Nephron progenitor cell (in vitro differentiated cells): ENCODE results near the gene ACSS3.

Experiments
- DNase-seq: peaks from one replicate; pipeline ENCODE4 v3.0.0; 2021
- H3K27ac Mint-ChIP-seq: 2 replicates; pipeline ENCODE4 v1.8.0; 2021; ENCODE audit warnings: mild to moderate bottlenecking, moderate library complexity, mixed read lengths
- H3K27me3 Mint-ChIP-seq: 2 replicates; pipeline ENCODE4 v1.8.0; 2021; ENCODE audit warnings: mild to moderate bottlenecking, low read depth, mixed read lengths; ENCODE audit not compliant: poor library complexity
- H3K36me3 Mint-ChIP-seq: 2 replicates; pipeline ENCODE4 v1.8.0; 2021; ENCODE audit warnings: low read depth, mixed read lengths
- H3K4me1 Mint-ChIP-seq: 2 replicates; pipeline ENCODE4 v1.8.0; 2021; ENCODE audit warnings: mixed read lengths
- H3K4me3 Mint-ChIP-seq: 2 replicates; pipeline ENCODE4 v1.8.0; 2021; ENCODE audit warnings: mild to moderate bottlenecking, moderate library complexity, mixed read lengths
- H3K9me3 Mint-ChIP-seq: 2 replicates; pipeline ENCODE4 v1.8.0; 2021; ENCODE audit warnings: mild to moderate bottlenecking, moderate library complexity, mixed read lengths
- TF ChIP-seq, protein P1 (sequence below): fragments of 200-600 bp; sonication (generic); IDR thresholded peaks from 2 replicates; pipeline ENCODE4 v1.5.0; 2021; ENCODE audit warnings: antibody characterized with exemption

The ACSS3 gene

DNA sequence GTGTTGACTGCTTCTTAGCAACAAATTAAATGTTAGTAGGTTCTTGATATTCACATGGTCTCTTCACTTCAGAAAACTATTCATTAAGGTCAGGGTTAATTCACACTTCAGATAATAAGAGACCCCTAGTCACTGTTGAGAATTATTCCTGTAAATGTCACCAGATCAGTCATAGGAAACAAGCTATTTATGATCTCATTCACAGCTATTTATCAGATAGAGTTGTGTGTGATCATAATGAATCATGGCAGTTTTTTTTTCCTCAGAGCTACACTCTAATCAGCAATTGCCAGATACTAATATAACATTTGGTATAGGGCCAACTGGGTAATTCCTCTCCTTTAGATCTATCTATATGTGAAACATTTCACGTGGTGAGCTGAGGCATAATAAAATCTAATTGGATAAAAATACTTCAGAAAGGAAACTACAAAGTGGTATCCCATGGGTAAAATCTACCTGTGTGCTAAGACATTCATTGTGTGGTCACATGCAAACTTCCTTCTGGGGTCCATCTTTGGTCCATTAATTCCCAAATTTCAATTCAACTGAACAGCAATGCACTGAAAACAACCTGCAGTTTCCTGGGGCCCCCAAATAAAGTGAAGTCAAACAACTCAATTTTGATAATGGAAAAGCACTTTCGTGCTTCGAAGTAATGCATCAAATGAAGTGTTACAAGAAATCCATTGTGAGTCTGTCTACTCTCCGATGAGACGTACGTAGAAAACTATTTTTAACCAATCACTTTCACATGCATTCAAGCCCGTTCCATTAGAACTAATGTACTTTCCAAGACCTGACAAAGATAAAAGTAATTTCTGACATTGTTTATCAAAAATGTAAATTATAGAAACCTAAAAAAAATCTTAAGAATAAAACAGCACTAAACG, 197.0 kb downstream of the ACSS3 start:
- H3K27ac Mint-ChIP-seq = no peak overlapping the region
- no peaks in the 10 kb centered on the region for H3K9me3 Mint-ChIP-seq

DNA sequence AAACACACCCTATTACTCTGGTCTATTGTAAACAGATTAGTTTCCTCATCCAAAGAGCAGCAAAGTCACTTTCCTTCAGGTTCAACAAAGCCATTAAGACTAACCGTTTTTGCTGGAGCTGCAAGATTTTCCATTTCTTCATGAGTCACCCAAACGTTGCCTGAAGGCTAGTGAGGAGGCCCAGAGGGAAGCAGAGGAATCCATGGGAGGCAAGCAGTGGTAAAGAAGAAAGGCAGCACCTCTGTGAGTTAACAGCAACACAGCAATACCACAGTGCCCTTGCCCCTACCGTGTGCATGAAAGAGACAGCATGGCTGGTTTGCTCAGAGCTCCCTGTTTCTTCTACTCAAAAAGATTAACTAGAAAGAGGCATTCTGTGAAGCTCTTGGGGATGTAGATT, 206.3 kb downstream of the ACSS3 start:
- no peak for DNase-seq
- H3K4me3 Mint-ChIP-seq = no peak overlapping the region
- H3K4me1 Mint-ChIP-seq = no peaks in the 10 kb centered on the region
- no peaks in the 10 kb centered on the region for H3K9me3 Mint-ChIP-seq
- no peak overlapping the region for H3K27ac Mint-ChIP-seq
- no peaks in the 10 kb centered on the region for H3K27me3 Mint-ChIP-seq
- TF ChIP-seq, protein P1, sequence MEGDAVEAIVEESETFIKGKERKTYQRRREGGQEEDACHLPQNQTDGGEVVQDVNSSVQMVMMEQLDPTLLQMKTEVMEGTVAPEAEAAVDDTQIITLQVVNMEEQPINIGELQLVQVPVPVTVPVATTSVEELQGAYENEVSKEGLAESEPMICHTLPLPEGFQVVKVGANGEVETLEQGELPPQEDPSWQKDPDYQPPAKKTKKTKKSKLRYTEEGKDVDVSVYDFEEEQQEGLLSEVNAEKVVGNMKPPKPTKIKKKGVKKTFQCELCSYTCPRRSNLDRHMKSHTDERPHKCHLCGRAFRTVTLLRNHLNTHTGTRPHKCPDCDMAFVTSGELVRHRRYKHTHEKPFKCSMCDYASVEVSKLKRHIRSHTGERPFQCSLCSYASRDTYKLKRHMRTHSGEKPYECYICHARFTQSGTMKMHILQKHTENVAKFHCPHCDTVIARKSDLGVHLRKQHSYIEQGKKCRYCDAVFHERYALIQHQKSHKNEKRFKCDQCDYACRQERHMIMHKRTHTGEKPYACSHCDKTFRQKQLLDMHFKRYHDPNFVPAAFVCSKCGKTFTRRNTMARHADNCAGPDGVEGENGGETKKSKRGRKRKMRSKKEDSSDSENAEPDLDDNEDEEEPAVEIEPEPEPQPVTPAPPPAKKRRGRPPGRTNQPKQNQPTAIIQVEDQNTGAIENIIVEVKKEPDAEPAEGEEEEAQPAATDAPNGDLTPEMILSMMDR = no peak
- no peaks in the 10 kb centered on the region for H3K36me3 Mint-ChIP-seq

More for the DNA sequence above, 197.0 kb downstream of the ACSS3 start:
- peaks cover 7% of the 10 kb centered on the region for H3K27me3 Mint-ChIP-seq
- H3K4me1 Mint-ChIP-seq = no peaks in the 10 kb centered on the region
- TF ChIP-seq, protein P1 = no peak
- no peak overlapping the region for H3K4me3 Mint-ChIP-seq
- H3K36me3 Mint-ChIP-seq = no peaks in the 10 kb centered on the region
- no peak for DNase-seq

DNA sequence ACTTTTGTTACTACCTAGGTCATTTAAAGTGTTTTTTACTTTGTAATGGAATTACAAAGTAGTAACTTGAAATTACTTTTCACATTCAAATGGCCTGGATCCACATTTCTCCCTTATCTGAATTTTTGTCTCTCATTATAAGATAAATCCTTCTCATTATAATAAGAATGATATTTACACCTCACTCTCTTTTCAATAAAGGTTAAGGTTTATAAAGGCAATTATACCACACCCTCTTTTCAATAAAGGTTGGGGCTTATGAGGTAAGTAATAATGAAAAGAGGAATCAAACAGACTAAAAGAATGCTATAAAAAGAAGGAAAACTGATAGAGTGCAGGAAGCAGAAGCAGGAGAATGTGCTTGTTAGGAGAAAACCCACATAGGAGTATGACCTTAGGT, 210.8 kb downstream of the ACSS3 start:
- Mint-ChIP-seq H3K27me3 (no peaks in the 10 kb centered on the region), H3K36me3 (no peaks in the 10 kb centered on the region), H3K4me1 (no peaks in the 10 kb centered on the region), H3K4me3 (no peak overlapping the region), H3K9me3 (no peaks in the 10 kb centered on the region), H3K27ac (no peak overlapping the region)
- DNase-seq = no peak
- TF ChIP-seq, protein P1 = no peak

DNA sequence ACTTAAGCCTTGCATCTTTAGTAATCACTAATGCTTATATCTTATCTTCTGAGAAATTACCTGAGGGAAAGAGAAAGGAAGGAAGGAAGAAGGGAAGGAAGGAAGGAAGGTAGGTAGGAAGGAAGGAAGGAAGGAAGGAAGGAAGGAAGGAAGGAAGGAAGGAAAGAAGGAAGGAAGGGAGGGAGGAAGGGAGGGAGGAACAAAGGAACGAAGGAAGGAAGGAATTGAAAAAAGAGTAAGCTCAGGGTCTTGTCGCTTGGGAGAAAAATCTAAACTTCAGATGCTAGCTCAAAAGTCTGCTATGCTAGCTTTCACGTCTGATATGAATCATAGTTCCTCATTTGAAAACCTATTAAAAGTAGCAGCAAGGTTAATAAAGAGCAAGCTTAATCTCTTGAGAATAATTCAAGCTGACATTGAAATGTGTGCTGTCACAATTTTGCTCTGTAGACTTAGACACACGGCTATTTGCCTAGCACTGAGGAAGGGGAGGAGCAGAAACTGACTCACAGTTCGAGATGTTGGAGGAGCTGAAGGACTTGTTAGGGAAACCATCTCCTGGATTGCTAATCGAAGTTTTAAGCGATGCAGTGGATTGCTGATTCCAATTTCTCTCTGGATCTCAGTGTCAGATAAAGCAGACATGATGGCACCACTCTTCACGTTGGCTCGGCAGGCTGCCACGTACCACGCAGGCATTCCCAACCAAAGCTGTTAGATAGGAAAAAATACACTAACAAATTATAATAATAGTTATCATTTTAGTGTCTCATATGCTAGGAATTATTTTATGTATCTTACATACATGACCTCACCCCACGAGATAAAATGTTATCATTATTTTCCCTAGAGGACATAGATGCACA, 216.7 kb downstream of the ACSS3 start:
- TF ChIP-seq, protein P1 = no peak
- Mint-ChIP-seq H3K9me3 (no peaks in the 10 kb centered on the region), H3K4me3 (no peak overlapping the region), H3K4me1 (no peaks in the 10 kb centered on the region), H3K27me3 (peaks cover 14% of the 10 kb centered on the region), H3K36me3 (no peaks in the 10 kb centered on the region), H3K27ac (no peak overlapping the region)
- no peak for DNase-seq

DNA sequence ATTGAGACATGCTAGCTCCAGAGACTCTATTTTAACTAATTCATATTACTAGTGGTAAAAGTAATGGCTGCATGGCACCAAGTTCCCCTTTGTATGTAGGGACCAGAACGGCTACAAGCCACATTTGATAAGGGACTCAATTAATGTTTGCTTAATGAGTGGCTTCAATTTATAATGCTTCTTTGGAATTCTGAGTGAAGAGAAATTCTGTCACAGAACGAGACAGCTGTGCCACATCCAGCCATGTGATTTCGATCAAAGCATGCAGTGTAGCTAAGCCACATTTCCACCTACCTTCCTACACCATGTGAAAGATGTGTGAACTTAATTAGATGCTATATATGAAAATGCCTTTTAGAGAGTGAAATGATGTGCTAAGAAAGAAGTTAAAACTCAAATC, 217.4 kb downstream of the ACSS3 start:
- no peaks in the 10 kb centered on the region for H3K36me3 Mint-ChIP-seq
- H3K27ac Mint-ChIP-seq = no peak overlapping the region
- H3K9me3 Mint-ChIP-seq = no peaks in the 10 kb centered on the region
- TF ChIP-seq, protein P1 = no peak
- H3K27me3 Mint-ChIP-seq = peaks cover 14% of the 10 kb centered on the region
- H3K4me3 Mint-ChIP-seq = no peak overlapping the region
- no peak for DNase-seq
- H3K4me1 Mint-ChIP-seq = no peaks in the 10 kb centered on the region
